A673 (cell line): ENCODE results near the gene C21orf58. TPM values are rescaled to one million over a fixed set of nuclear protein-coding genes. Genes with fewer than 3 reads are reported as not detected.

Source experiments
- BruUV-seq: library from RNA; stranded (reverse); fragments of 400-500 nt; replicated peaks from 2 replicates; lab custom pipeline; 2021; lab: Mats Ljungman, UMichigan
- CTCF ChIA-PET: fragments of 300-600 bp; sonication (Branson Sonifier 250); formaldehyde crosslinking; loops from one replicate; lab custom pipeline; 2022; ENCODE audit warnings: antibody characterized with exemption; lab: Charles Lee
- POLR2A ChIA-PET: fragments of 300-600 bp; sonication (Branson Sonifier 250); formaldehyde crosslinking; loops from one replicate; lab custom pipeline; 2022; ENCODE audit warnings: antibody characterized with exemption; ENCODE audit not compliant: low non-redundant PET; lab: Charles Lee
- DNase-seq: peaks from one replicate; pipeline ENCODE4 v3.0.0-alpha.2; 2015; ENCODE audit warnings: low spot score
- H3K27ac ChIP-seq: fragments of 200-600 bp; sonication (generic); 2 replicates; pipeline ENCODE4 v1.5.1; 2016; ENCODE audit warnings: mixed run types, low read depth, mild to moderate bottlenecking, mixed read lengths, antibody characterized with exemption, low read length; ENCODE audit not compliant: poor library complexity, severe bottlenecking
- H3K27me3 ChIP-seq: fragments of 200-600 bp; sonication (generic); replicated peaks from 2 replicates; pipeline ENCODE4 v1.6.1; 2017; ENCODE audit warnings: mixed run types, low read depth, mild to moderate bottlenecking, mixed read lengths, antibody characterized with exemption, low read length; ENCODE audit not compliant: insufficient read depth, poor library complexity
- H3K36me3 ChIP-seq: fragments of 200-600 bp; sonication (generic); 2 replicates; pipeline ENCODE4 v1.6.1; 2016; ENCODE audit warnings: mixed run types, mild to moderate bottlenecking, mixed read lengths, antibody characterized with exemption, low read length; ENCODE audit not compliant: insufficient read depth, poor library complexity, severe bottlenecking
- H3K4me1 ChIP-seq: fragments of 200-600 bp; sonication (generic); 2 replicates; pipeline ENCODE4 v1.6.1; 2017; ENCODE audit warnings: mixed run types, mild to moderate bottlenecking, mixed read lengths, antibody characterized with exemption, low read length; ENCODE audit not compliant: insufficient read depth, poor library complexity, severe bottlenecking
- H3K4me3 ChIP-seq: fragments of 200-600 bp; sonication (generic); 2 replicates; pipeline ENCODE4 v1.5.1; 2016; ENCODE audit warnings: low read depth, mixed run types, mild to moderate bottlenecking, mixed read lengths, low read length; ENCODE audit not compliant: poor library complexity, severe bottlenecking
- H3K9me3 ChIP-seq: fragments of 200-600 bp; sonication (generic); 2 replicates; pipeline ENCODE4 v1.6.1; 2016; ENCODE audit warnings: mixed run types, low read depth, mild to moderate bottlenecking, mixed read lengths, antibody characterized with exemption, low read length; ENCODE audit not compliant: poor library complexity, severe bottlenecking
- CTCF ChIP-seq: fragments of 300-800, 200-600 bp; sonication (generic); conservative IDR thresholded peaks from 2 replicates; pipeline ENCODE4 v1.5.1; 2017; ENCODE audit warnings: low read depth, mild to moderate bottlenecking, antibody characterized with exemption, low read length, moderate library complexity, mixed read lengths
- EZH2 ChIP-seq: fragments of 200-600 bp; sonication (generic); IDR thresholded peaks from 2 replicates; pipeline ENCODE4 v1.6.1; 2017; ENCODE audit warnings: borderline replicate concordance, low read depth, mild to moderate bottlenecking, mixed read lengths, antibody characterized with exemption, low read length; ENCODE audit not compliant: poor library complexity, severe bottlenecking
- intact Hi-C: fragments of 100-400 bp; cut with micrococcal nuclease; formaldehyde crosslinking; loops from one replicate; pipeline ENCODE4 v1.10.0; 2022; ENCODE audit not compliant: unreplicated experiment
- total RNA-seq: library from RNA; stranded (reverse); gene quantifications from 2 replicates; pipeline ENCODE4 v1.2.3, GENCODE V29; 2021

C21orf58 gene
- total RNA-seq, 1 experiment from 2014 or later: 41.2 TPM

- POLR2A ChIA-PET: no interaction called here
- Histone ChIP-seq H3K4me3 (no peak overlapping the region), H3K36me3 (peaks cover 55% of the 10 kb centered on the region), H3K4me1 (peaks cover 17% of the 10 kb centered on the region), H3K9me3 (no peaks in the 10 kb centered on the region), H3K27ac (no peak overlapping the region), H3K27me3 (no peaks in the 10 kb centered on the region)
- CTCF ChIA-PET: no interaction called here
- no peak for DNase-seq
- no peak for TF ChIP-seq CTCF
- TF ChIP-seq EZH2: no peak
- intact Hi-C loops: no loop called here
- BruUV-seq: no TSS peak
These were observed 5.8 kb downstream of the C21orf58 start for GRCh38 chr21:46317710-46318463.

GRCh38 chr21:46316708-46317324, 6.9 kb downstream of the C21orf58 start:
- H3K4me3 ChIP-seq: no peak overlapping the region
- POLR2A ChIA-PET: no interaction called here
- H3K27ac ChIP-seq: no peak overlapping the region
- intact Hi-C loops: no loop called here
- H3K4me1 ChIP-seq: peaks cover 13% of the 10 kb centered on the region
- BruUV-seq: no TSS peak
- CTCF ChIA-PET: no interaction called here
- H3K36me3 ChIP-seq: peaks cover 48% of the 10 kb centered on the region
- H3K27me3 ChIP-seq: no peaks in the 10 kb centered on the region
- no peak for DNase-seq
- no peaks in the 10 kb centered on the region for H3K9me3 ChIP-seq
- TF ChIP-seq CTCF: no peak
- TF ChIP-seq EZH2: no peak

GRCh38 chr21:46314441-46315020, 9.1 kb downstream of the C21orf58 start:
- no peaks in the 10 kb centered on the region for H3K4me1 ChIP-seq
- BruUV-seq: no TSS peak
- H3K27ac ChIP-seq: no peak overlapping the region
- peaks cover 56% of the 10 kb centered on the region for H3K36me3 ChIP-seq
- CTCF ChIA-PET: no interaction called here
- POLR2A ChIA-PET: interaction anchor here (0.6 to 0.7 kb wide), 2 partner anchors 8 to 583 kb away, joined by 3 read pairs; no protein-coding TSS in a partner anchor
- no peaks in the 10 kb centered on the region for H3K9me3 ChIP-seq
- TF ChIP-seq CTCF (no peak), EZH2 (no peak)
- H3K4me3 ChIP-seq: no peak overlapping the region
- DNase-seq: no peak
- intact Hi-C loops: no loop called here
- H3K27me3 ChIP-seq: no peaks in the 10 kb centered on the region
